Activated T-helper 9 cell treated with anti-CD3 and anti-CD28 coated beads, Interleukin-2, amount 50 U/mL, for 16 hours (primary cell): Measurements from ENCODE around the gene ATXN1.

Source experiments
- DNase-seq: peaks from one replicate; pipeline ENCODE4 v3.0.0-alpha.2; 2020; ENCODE audit warnings: low read depth

The ATXN1 gene

GRCh38 chr6:16331384-16332174, 429.7 kb downstream of the ATXN1 start:
- peak; percentile 62 for DNase-seq

DNA sequence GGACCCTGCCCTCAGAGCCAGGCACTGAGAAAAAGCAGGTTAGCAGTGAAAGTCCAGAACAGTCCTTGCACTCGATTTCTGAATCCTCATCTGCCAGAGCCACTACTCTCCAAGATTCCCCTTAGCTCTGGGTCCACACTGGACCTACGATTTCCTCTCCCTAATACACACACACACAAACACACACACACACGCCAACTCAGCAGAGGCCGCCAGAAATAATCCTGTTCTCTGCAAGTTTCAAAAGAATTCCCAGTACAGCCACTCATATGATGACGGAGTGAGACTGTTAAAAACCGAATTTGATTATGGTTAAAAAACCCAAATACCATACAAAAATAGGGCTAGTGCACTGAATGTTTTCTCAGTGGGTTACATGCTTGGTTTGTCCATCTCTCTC, 432.0 kb downstream of the ATXN1 start:
- DNase-seq, result no peak

DNA sequence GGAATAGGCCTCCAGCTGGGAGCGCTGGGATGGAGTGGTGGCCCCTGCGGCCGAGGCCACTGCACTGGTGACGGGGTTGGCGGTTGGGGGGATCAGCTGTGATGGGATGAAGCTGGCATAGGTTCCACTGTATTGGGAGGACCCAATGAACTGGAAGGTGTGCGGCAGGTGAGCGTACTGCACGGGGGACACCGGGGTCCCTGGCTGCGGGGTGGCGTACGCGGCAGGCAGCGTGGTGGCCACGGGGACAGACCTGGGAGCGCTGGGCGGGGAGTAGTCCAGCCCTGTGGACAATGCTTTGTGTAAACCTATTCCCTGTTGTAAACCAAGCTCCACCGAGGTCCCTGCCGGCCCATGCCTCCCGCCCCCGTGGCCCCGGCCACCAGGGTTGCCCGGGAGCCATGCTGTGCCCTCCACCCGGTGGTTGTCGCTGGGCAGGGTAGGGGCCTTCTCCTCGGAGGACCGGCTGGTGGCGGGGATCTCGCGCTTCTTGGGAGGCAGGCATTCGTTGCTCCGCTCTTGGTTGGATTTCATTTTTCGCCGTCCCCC, 433.4 kb downstream of the ATXN1 start:
- no peak for DNase-seq

- DNase-seq, result no peak
Measured at GRCh38 chr6:16326971-16327776, 434.1 kb downstream of the ATXN1 start.

DNA sequence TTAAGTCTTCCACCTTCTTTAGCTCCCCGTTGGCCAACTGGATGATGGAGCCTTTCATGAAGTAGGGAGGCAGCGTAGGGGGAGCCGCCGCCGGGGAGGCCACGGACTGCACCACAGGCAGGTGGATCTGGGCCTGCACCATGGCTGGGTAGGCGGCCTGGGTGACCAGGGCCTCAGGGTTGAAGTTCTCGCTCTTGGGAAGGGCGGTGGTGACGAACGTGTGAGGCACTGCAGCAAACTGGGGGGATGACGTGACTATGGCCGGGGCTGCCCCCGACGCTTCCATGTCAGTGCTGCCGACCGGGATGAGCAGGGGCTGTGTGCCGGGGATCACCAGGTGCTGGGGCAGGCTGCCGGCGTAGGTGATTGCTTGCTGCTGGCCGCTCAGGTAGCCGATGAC, 434.7 kb downstream of the ATXN1 start:
- no peak for DNase-seq

- no peak for DNase-seq
Measured at GRCh38 chr6:16324606-16325225, 436.5 kb downstream of the ATXN1 start.

GRCh38 chr6:16324184-16324583, 437.1 kb downstream of the ATXN1 start:
- no peak for DNase-seq

- peak; percentile 65 for DNase-seq
Measured at GRCh38 chr6:16322666-16323312, 438.5 kb downstream of the ATXN1 start.

GRCh38 chr6:16321826-16322225, 439.4 kb downstream of the ATXN1 start:
- DNase-seq, result no peak

GRCh38 chr6:16321341-16321710, 439.9 kb downstream of the ATXN1 start:
- no peak for DNase-seq

DNA sequence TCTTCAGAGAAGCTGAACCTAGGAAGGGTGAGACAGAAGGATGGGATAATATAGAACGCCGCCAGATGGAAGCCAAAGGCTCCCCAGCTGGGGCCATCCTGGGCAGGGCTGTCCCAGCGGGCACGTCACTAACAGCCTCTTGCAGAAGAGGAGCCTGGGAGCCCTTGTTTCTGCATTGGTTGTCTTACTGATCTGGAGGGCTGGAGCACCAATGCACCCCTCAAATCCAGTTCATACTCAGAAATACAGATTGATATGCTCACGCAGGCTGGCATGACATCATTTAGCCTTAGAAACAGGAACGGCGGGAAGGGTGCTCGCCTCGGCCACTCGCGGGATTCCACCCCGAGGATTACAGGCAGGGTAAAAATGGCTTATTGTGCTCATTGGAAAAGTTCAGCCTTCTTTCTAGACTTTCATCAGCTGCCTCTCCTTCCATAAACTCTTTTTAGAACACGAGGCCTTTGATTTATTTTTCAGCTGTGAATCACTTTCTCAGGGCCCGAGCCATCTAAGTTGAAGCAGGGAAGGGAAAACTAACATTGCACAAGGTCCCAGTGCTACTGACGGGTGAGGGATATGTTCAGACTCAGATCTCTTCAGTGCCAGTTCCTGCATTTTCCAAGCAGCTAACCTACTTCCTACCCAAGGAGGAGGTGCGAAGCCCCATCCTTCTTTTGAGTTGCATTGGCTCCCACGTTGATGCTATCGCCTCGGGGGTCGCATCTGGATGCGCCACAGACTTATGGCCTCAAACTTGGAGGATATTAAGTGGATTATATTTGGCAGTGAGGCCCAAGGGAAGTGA, 440.5 kb downstream of the ATXN1 start:
- DNase-seq, result no peak

- peak; percentile 57 for DNase-seq
Measured at GRCh38 chr6:16319813-16320532, 441.3 kb downstream of the ATXN1 start.

DNA sequence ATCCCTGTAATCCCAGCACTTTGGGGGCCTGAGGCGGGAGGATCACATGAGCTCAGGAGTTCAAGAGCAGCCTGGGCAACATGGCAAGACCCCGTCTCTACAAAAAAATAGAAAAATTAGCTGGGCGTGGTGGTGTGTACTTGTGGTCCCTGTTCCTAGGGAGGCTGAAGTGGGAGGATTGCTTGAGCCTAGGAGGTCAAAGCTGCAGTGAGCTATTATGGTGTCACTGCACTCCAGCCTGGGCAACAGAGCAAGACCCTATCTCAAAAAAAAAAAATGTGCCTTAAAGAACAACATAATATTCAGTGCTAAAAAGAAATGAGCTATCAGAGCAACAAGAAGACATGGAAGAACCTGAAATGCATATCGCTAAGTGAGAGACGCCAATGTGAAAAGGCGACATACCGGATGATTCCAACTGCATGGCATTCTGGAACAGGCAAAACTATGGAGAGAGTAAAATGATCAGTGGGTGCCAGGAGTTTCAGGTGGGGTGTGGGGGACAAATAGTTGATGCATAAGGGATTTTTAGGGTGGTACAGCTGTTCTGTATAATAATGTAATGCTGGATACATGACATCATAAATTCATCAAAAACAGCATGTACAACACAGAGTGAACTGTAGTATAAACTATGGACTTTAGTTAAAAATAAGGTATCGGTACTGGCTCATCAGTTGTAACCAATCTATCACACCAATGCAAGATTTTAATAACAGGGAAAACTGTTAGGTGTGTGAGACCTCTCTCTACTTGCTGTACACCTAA, 442.1 kb downstream of the ATXN1 start:
- no peak for DNase-seq

DNA sequence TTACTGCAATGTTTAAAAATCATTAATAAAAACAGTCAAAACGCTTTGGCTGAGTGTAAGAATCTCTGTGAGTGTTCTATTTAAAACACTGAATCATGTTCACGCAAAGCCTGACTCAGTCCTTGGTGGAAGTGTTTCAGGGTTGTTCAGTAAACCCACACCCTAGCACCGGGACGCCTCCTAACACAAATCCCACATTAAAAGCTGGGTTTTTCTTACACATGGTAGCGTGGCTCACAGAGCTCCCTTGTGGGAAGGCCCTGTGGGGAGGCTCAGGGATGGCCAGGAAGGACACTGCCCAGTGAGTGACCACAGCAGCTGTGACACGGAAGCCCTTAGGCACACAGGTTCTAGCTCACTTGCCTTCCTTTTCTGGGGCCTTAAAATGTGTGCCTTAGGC, 442.7 kb downstream of the ATXN1 start:
- DNase-seq, result peak; percentile 23

DNA sequence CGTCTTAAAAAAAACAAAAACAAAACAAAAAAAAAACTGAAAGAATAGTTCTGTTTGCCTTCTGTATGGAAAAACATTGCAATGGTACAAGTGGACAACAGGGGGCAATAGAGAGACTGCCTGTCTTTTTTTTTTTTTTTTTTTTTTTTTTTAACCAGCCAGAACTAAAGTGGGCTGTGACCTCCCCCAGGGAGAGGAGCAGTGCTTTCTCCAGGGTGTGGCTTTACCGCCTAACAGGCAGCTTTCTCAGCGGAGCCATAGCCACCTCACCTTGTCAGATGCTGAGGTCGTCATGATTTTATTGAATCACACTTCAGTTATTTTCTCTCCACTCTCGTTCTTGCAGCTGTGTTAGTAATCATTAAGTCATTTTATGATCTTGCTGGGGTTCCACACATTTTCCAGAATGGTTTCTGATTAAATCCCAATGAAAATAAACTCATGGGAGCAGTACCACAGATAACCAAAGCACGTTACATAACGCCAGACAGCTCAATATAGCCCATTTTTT, 444.5 kb downstream of the ATXN1 start:
- DNase-seq, result no peak

DNA sequence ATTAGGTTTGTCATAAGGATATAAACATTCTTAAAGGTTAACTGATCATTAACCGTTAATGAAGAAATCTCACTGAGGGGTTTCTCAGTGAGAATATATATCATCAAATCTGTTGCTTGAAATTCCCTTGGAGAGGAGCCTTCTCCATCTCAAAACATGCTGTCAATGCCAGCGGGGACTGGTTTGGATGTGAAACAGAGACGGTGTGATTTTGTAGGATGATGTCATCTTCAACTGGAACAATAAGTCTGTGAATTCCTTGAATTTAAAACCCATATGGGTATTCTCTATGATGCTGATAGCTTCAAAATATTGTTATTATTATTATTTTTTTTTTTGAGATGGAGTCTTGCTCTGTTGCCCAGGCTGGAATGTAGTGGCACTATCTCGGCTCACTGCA, 447.0 kb downstream of the ATXN1 start:
- no peak for DNase-seq

DNA sequence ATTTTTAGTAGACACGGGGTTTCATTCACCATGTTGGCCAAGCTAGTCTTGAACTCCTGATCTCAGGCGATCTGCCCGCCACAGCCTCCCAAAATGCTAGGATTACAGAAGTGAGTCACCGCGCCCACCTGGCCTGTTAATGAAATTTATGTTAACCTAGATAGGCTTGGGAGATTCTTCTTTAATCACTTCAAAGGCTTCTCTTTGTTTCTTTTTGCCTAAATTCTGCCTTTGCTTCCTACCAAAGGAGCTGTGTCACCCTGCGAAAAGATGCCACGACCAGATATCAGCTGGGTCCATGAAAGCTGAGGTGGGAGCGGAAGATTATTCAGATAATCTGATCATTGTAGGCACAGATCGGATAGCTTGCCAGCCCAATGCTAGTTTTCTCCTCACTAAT, 447.5 kb downstream of the ATXN1 start:
- no peak for DNase-seq

DNA sequence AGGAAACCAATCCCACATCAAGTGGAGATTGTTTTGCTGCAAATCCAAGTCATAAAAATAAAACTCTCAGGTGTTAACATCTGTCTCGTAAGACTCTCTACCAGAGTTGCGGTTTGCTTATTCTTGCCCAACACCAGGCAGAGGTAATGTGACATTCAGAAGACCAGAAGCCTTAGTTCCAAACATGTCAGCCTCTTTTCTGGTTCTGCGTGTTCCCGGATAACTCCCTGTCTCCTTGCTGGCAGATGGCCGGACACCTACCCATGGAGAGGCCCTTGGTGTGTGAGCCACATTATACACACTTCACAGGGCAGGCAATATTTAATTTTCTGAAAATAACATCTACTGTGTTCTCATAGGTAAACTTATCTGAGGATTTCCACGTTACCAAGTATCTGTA, 449.5 kb downstream of the ATXN1 start:
- DNase-seq, result no peak

GRCh38 chr6:16306334-16306733, 454.9 kb downstream of the ATXN1 start:
- no peak for DNase-seq

GRCh38 chr6:16305788-16306187, 455.5 kb downstream of the ATXN1 start:
- DNase-seq, result no peak
